Keratinocyte (primary cell): ENCODE data around the gene QSOX2.

Experiments
- CTCF ChIP-seq, 3 experiments: IDR thresholded peaks in 1 of 3; conservative IDR thresholded peaks in 1 of 3; optimal IDR thresholded peaks in 1 of 3; 2 replicates in 2 of 3; 3 replicates in 1 of 3; pipeline versions ENCODE3 to v1.5.1; 2011; ENCODE audit warnings: low read length in 3 of 3, mild to moderate bottlenecking in 3 of 3, moderate library complexity in 2 of 3, control low read depth in 1 of 3, inconsistent platforms in 1 of 3; ENCODE audit not compliant: insufficient read depth in 2 of 3; ENCODE audit errors: extremely low read depth in 1 of 3
- EZH2 ChIP-seq: IDR thresholded peaks from one replicate; pipeline ENCODE4 v1.6.1; 2012; ENCODE audit warnings: inconsistent platforms, mild to moderate bottlenecking, low read length, moderate library complexity

- no peak for TF ChIP-seq EZH2
- no peak for TF ChIP-seq CTCF (optimal IDR thresholded peaks at IDR 0.05 in 1 of 3, IDR thresholded peaks at IDR 0.05 in 1 of 3, conservative IDR thresholded peaks at IDR 0.05 in 1 of 3; ENCODE audit: extremely low read depth in 1 of 3, insufficient read depth in 2 of 3, low read length in 3 of 3)
These were observed 62.7 kb downstream of the QSOX2 start for GRCh38 chr9:136182850-136183422.
